Left lobe of liver (tissue), 2 donors: ENCODE results near the gene GON4L. TPM values are rescaled to one million over a fixed set of nuclear protein-coding genes. Genes with fewer than 3 reads are reported as not detected.
A peak's percentile ranks its signal among the peaks of the same experiment; 100 is the strongest.
"Not testable (repeated sequence)": the region's sequence is repeated elsewhere in the genome, so short reads cannot be mapped to it uniquely, and the experiment has no call there.

ENCODE experiments used
- ATAC-seq: fragments of 200-7000 bp; cut with Tn5 transposase; one replicate; pipeline ENCODE4 v1.9.1; 2020; ENCODE audit warnings: mild to moderate bottlenecking, moderate library complexity
- DNase-seq: peaks from one replicate; pipeline ENCODE4 v3.0.0-alpha.2; 2020; ENCODE audit warnings: low spot score
- total RNA-seq: library from RNA; stranded (reverse); gene quantifications from one replicate; pipeline ENCODE4 v1.2.1, GENCODE V29; 2021
- donor health status: DM: no; HTN: no; CAD: no; lungs with moderate emphysema.
- donor health status: DM: no; HTN: yes; CAD: no.

Gene GON4L, protein sequence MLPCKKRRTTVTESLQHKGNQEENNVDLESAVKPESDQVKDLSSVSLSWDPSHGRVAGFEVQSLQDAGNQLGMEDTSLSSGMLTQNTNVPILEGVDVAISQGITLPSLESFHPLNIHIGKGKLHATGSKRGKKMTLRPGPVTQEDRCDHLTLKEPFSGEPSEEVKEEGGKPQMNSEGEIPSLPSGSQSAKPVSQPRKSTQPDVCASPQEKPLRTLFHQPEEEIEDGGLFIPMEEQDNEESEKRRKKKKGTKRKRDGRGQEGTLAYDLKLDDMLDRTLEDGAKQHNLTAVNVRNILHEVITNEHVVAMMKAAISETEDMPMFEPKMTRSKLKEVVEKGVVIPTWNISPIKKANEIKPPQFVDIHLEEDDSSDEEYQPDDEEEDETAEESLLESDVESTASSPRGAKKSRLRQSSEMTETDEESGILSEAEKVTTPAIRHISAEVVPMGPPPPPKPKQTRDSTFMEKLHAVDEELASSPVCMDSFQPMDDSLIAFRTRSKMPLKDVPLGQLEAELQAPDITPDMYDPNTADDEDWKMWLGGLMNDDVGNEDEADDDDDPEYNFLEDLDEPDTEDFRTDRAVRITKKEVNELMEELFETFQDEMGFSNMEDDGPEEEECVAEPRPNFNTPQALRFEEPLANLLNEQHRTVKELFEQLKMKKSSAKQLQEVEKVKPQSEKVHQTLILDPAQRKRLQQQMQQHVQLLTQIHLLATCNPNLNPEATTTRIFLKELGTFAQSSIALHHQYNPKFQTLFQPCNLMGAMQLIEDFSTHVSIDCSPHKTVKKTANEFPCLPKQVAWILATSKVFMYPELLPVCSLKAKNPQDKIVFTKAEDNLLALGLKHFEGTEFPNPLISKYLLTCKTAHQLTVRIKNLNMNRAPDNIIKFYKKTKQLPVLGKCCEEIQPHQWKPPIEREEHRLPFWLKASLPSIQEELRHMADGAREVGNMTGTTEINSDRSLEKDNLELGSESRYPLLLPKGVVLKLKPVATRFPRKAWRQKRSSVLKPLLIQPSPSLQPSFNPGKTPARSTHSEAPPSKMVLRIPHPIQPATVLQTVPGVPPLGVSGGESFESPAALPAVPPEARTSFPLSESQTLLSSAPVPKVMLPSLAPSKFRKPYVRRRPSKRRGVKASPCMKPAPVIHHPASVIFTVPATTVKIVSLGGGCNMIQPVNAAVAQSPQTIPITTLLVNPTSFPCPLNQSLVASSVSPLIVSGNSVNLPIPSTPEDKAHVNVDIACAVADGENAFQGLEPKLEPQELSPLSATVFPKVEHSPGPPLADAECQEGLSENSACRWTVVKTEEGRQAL (N-terminal part only)
- total RNA-seq, result 19.9 TPM

DNA sequence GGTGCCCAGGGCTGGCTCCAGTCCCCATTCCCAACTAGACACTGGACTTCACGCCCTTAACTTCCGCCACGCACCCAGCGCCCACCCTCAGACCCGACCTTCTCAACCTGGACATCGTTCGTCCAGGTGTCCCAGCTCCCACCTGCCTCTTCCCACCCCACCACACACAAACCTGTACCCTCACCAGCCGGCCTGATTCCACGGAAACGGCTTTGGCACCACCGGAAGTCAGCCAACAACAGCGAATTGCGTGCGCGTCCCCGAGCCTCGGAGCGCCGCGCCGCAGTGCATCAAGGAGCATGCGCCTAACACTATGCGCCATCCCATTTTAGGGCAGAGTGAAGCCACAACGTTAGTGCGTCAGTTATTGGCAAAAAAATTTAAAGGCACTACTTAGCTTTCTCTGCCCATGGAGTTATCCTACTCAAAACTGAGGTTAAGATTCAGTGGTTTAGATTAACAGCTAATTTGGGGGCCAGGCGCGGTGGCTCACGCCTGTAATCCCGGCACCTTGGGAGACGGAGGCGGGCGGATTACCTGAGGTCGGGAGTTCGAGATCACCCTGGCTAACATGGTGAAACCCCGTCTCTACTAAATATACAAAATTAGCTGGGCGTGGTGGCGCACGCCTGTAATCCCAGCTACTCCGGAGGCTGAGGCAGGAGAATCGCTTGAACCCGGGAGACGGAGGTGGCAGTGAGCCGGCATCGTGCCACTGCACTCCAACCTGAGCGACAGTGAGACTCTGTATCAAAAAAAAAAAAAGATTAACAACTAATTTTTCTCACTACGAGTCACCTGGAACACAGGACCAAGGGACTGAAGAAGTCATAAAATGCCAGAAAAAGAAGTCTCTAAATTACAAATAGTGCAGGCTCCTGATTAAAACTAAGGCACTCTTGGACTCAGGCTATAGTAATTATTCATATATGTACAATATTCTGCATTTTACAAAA is at the start of gene GON4L:
TSS of gene GON4L (minus strand) at position 240 of the 956 bp plus-strand sequence. CDS start 3,434 bp downstream, outside the sequence.
- peak; percentile 81 for ATAC-seq

DNA sequence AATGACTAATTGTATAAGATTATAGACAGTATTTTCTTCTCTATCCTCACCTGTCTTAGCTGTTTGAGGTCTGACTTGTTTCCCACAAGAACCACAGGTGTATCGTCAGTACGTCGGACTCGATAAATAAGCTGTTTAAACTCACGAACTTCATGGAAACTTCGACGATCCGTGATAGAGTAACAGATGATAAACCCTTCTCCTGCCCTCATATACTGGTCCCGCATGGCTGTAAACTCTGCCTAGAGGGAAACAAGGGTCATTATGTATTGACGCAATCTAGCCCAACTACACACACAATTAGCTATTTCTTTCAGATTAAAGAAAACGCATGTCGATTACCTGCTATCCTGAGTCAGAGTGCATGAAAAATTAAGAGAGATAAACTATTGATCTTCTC is 47.2 kb upstream of the GON4L start:
- ATAC-seq, result no peak
- no peak for DNase-seq

More for the DNA sequence above, at the start of gene GON4L:
- DNase-seq, result peak; percentile 92

DNA sequence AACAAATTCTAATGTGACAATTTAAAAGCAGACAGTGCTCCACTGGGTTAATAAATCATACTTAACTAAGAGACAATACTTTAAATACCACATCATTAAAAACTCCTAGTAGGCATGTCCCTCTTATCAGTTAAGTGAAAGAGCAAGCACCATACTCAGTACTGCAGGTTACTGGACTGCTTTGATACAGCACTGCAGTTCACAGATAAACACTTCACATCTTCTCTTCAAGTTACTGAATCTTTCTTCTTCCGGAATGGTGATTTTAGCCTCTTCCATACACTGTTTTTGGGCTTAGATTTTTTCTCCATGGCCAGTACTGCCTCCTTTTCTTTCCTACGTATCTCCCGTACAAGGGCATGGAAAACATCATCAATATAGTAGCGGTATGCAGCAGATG is 43.1 kb upstream of the GON4L start:
- ATAC-seq (no peak), DNase-seq (no peak)

DNA sequence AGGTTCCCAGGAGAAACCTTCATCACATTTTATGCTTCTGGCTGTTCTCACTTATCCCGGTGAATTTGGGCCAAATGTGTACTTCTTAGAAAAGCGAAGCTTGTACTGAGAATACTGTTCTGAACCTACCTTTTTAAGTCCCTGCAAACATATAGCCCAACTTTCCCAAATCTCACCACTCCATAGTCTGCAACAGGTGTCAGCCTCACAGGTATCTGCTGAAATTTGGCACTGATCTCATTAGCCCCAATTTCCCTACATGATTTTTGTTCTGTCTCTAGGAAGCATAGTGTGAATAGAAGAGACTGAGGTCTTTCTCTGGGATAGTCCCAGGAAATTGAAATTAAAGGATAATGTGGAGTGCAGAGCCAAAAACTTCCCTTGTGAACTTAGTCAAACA is 42.7 kb upstream of the GON4L start:
- no peak for ATAC-seq
- no peak for DNase-seq

DNA sequence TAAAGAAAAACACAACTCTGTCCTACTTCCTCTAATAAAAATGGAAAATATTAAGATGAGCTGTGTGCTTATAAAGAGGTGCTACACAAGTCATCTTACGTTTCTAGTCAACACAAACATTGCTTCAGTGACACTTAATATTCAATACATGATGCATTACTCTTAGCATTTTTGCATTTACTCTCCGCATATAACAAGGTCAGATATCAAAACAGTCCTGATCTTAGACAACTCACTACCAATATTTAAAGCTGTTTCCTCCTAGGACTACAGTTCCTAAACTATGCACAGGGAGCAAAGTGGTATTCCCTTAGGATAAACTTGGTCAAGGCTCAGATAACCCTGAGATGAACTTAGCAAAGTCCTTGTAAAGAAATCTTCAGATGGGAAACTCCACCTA is 41.9 kb upstream of the GON4L start:
- DNase-seq (no peak), ATAC-seq (no peak)

DNA sequence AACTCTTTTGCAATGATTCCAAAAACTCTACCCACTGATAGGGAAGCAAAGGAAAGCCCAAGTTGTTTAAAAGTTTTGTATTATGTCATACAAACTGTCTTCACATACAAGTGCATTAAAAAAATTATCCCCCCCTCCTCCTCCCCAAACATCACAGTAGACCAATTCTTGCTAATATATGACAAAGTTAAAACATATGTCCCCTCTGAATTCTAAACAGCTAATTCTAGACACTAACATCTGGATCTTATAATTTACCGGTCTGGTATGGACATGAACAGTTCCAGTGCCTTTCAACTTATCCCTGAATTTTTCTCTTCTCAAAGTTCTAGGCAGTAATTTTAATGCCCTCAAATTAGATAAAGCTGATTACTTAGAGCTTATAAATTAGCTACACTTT is 40.7 kb upstream of the GON4L start:
- ATAC-seq, result no peak
- DNase-seq, result no peak

DNA sequence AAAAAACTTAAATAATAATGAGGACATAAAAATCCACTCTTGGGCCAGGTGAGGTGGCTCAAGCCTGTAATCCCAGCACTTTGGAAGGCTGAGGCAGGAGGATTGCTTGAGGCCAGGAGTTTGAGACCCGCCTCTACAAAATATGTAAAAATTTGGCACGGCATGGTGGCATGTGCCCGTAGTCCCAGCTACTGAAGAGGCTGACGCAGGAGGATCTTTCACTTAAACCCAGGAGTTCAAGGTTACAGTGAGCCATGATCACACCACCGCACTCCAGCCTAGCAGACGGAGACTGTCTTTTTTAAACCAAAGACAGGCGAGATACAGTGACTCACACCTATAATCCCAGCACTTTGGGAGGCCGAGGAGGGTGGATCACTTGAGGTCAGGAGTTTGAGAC is 39.5 kb upstream of the GON4L start:
- ATAC-seq, DNase-seq: not testable (repeated sequence)

DNA sequence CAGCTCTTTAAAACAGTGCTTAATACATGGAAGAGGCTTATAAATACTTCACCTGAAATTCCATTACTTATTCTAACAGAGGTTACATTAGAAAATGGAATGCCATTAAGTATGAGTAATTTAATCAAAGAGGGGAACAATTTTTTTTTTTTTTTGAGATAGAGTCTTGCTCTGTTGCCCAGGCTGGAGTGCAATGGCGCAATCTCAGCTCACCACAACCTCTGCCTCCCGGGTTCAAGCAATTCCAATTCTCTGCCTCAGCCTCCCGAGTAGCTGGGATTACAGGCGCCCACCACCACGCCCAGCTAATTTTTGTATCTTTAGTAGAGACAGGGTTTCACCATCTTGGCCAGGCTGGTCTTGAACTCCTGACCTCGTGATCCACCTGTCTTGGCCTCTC is 38.6 kb upstream of the GON4L start:
- DNase-seq, ATAC-seq: not testable (repeated sequence)

DNA sequence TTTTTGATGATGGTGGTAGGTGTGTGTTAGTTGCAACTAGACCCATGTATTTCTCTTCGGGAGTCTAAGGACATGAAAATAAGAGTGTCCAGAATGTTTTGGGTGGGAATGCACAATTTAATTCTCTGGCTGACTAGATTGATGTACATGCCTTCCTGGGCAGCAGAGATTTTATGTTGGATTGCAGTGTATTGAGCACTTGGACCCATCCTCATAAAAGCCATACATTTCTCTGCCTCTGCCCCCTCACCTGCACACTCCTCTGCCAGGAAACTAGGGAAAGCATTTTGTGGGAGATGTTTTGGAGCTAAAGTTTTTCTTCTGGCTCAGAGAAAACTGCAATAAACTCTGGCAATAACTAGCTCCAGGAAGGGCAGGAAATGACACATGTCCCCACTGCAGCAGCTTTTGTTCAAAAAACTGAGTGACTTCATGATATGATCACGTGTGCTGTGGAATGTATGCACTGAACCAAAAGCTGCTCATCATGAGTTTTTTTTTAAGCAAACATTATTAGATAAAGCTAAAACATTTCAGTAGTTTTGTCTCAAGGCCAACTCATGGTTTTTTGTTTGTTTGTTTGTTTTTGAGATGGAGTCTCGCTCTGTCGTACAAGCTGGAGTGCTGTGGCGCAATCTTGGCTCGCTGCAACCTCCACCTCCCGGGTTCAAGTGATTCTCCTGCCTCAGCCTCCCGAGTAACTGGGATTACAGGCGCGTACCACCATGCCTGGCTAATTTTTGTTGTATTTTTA is 36.6 kb upstream of the GON4L start:
- peak; percentile 47 for ATAC-seq
- no peak for DNase-seq

DNA sequence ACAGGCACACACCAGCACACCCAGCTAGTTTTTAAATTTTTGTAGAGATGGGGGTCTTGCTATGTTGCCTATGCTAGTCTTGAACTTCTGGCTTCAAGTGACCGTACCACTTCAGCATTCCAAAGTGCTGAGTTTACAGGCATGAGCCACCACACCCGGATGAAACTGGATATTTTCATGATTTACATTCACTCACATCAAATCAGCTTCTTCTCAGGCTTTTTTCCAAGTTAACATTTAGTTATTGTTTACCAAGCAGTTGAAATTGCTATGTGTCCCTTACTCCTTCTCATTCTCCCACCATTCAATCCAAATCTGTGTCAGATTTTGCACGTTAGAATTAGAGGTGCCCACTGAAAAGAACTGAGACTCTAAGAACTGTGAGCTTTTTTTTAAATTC is 35.8 kb upstream of the GON4L start:
- ATAC-seq (no peak), DNase-seq (no peak)

DNA sequence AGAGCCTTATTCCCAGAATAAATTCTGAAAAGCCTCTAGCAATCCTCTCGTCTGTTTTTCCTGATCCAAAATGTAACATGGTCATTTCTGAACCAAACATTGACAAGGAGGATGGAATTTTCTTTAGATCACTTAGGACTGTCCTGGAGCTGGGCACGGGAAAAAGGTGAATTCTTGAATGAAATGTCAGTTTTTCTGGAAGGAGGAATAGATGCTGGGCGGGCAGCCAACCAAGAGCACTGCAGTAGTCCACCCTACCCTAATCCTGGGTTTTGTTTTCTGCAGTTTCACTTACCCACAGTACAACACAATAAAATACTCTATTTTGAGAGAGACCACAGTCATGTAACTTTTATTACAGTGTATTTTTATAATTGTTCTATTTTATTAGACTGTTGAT is 33.2 kb upstream of the GON4L start:
- ATAC-seq (no peak), DNase-seq (no peak)

DNA sequence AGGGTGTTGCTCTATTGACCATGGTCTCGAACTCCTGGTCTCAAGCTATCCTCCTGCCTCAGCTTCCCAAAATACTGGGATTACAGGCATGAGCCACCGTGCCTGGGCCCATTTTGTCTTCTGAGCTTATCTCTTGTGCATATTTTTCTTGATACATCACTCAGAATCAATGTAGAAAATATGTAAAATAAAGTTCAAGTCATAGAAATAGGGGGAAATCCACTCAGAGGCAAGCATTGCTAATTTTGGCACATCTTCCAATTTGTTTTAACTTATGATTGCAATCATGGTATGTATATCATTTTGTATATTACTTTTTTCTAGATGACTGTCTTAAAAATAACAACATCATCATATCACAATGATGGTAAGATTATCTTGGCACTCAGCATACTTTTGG is 32.6 kb upstream of the GON4L start:
- DNase-seq (no peak), ATAC-seq (no peak)

DNA sequence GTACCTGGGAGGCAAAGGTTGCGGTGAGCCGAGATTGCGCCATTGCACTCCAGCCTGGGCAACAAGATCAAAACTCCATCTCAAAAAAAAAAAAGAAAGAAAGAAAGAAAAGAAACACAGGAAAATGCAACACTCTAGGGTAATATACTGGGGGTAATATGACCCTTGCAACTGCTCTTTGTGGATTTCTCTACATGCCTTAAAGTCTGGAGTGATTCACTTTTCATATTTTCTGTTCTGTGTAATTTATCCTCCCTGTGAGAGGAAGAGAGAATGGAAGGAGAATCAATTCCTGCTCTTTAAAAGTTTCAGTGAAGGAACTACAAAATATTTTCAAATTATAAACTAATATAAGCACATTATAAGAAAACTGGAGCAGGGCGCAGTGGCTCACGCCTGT is 31.5 kb upstream of the GON4L start:
- ATAC-seq, result no peak
- DNase-seq, result no peak

DNA sequence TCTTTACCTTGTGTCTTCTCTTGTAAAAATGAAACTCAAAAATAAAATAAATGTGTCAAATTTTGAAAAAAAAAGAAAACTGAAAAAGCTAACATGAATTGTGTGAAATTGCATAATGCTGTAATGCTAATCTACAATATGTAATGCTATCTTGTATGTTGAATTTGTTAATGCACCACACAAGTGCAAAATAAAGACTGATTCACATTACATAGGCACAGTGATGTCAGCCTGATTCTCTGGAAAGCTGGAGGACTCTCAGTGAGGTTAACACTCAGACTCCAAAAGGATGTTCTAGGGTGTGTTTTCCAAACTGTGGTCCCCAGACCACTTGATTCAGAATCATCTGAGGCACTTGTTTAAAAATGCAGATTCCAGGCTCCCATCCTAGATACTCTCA is 28.0 kb upstream of the GON4L start:
- no peak for ATAC-seq
- DNase-seq, result no peak

DNA sequence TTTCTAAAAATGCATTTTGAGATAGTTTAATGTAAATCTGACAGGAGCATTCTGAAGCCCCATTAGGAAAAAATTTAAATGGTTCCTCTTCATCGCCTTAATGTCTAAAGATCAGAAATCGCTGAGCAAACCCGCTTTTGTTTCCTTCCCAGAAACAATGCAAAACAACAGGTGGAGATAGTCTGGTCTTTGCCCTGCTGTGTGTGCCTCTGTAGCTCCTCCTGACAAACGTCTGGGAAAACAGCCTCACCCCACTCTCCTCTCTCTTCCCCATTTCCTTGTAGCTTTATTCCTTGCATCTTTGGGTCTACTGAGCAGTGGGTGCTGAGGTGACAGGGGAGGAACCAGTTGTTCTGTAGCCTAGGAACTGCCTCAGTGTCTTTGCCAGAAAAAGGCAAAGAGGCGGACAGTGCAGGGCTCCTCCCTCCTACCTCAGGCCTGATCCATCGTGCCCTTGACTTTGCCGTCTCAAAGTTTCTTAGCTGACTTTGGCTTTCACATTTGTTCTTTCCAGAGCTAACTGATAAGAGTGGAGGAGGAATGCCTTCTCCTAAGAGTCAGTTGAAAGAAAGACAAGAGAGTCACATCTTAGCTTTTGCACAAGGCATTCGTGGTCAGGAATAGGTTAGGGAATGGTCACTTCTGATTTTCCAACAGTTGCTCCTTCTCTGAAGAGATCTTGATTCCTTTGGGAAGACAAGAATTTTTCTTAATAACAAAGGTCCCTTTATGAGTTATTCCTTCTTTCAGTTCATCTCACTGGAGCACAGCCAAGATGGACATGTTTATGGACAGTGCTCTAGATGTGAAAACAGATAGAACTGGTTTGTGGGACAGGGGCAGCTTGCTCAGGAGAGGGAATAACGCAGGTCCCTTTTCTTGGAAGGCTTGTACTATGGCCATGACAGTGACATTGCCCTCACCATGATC is 27.3 kb upstream of the GON4L start:
- DNase-seq (no peak), ATAC-seq (no peak)

DNA sequence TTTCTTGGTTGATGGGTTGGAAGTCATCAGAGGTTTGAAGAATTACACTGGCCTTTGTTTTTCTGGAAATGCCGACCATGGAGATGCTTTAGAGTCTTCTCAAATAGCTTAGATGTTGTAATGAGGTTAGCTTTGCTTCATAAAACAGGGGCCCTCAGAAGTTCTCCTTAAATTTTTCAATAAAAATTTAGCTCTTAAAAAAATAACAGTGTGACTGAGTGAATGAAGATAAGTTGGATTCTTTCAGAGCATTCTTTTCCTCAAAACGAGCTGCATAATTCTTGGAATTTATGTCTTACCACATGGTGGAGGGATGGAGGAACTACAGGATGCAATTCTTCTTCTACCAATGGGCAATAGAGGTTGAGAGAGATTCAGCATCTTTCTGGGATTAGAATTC is 25.8 kb upstream of the GON4L start:
- ATAC-seq, result no peak

DNA sequence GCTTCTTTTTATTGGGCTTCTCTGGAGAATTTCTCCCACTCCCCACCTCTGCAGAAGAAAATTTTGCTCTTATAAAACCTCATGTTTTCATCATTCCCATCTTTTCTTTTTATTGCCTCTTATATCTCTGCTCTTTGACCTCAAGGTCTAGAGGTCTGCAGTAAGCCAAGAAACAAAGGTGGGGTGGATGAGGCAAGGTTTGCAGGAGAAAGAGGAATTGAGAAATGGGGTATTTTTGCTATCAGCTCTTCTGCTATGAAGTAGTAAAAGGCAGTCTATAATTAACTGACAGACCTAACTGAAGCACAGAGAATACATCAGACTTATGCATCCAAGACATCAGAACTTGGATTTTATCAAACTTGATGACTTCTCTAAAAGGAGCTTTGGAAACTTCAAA is 25.2 kb upstream of the GON4L start:
- DNase-seq (no peak), ATAC-seq (no peak)

More for the DNA sequence above, 25.8 kb upstream of the GON4L start:
- no peak for DNase-seq

DNA sequence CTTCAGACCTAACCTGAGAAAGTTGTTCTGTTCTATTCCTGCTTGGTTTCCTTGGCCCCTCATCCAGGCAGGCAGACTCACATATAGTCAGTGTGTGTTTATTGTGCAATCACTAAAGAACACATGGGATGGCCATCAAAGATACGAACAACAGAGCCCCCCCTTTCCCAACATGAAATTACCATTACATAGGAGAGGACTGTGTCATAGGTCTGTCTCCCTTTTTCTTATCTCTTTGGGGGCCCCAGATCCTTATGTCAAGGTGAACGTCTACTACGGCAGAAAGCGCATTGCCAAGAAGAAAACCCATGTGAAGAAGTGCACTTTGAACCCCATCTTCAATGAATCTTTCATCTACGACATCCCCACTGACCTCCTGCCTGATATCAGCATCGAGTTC is 23.9 kb upstream of the GON4L start:
- DNase-seq, result no peak
- no peak for ATAC-seq
